Spleen (tissue), 7 donors: ENCODE measurements around the gene ORC4.

Experiments used
- POLR2A ChIP-seq, 3 donors: fragments of 450-650 bp; IDR thresholded peaks; one replicate each; pipeline ENCODE4 v1.5.1; 2017; ENCODE audit warnings: antibody characterized with exemption in 3 of 3, mild to moderate bottlenecking in 1 of 3
- TF ChIP-seq, protein P1 (sequence below), 11 experiments: fragments of 200-600 bp in 7 of 11; fragments of 450-650 bp in 4 of 11; sonication (generic) in 4 of 11; IDR thresholded peaks in 8 of 11; conservative IDR thresholded peaks in 3 of 11; 1 replicate in 7 of 11; 2 replicates in 4 of 11; pipeline versions ENCODE4 v1.4.0 to v1.8.0; 2016 to 2021; ENCODE audit warnings: antibody characterized with exemption in 11 of 11, inconsistent platforms in 4 of 11, mild to moderate bottlenecking in 1 of 11
- donor health status: DM: no; HTN: no; CAD: no; lungs with moderate emphysema.
- donor health status: DM: no; HTN: no; CAD: no.
- donor health status: DM: no; HTN: no; CAD: no.

DNA sequence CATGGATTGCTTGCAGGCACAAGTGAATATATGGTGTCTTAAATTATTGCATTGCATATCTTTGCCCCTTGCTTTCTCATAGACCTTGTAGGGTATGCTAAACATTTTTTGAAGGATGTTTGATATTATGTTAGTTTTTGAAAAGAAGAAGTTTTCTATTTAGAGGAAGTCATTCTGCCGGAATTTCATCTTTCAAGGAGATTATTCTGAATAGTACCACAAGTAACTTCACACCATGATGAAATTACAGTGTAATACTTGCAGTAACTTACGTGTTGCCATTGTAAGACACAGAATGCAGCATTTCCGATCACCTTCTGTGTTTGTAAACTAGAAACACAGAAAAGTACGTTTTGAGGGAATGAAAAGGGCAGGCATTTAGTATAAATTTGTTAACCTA, 103.8 kb downstream of the ORC4 start:
- TF ChIP-seq, protein P1, sequence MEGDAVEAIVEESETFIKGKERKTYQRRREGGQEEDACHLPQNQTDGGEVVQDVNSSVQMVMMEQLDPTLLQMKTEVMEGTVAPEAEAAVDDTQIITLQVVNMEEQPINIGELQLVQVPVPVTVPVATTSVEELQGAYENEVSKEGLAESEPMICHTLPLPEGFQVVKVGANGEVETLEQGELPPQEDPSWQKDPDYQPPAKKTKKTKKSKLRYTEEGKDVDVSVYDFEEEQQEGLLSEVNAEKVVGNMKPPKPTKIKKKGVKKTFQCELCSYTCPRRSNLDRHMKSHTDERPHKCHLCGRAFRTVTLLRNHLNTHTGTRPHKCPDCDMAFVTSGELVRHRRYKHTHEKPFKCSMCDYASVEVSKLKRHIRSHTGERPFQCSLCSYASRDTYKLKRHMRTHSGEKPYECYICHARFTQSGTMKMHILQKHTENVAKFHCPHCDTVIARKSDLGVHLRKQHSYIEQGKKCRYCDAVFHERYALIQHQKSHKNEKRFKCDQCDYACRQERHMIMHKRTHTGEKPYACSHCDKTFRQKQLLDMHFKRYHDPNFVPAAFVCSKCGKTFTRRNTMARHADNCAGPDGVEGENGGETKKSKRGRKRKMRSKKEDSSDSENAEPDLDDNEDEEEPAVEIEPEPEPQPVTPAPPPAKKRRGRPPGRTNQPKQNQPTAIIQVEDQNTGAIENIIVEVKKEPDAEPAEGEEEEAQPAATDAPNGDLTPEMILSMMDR (IDR thresholded peaks at IDR 0.05 in 8 of 11, conservative IDR thresholded peaks at IDR 0.05 in 3 of 11), result no peak
- TF ChIP-seq POLR2A (IDR thresholded peaks at IDR 0.05), result no peak
